AG08395 (cell line): Measurements from ENCODE around the gene RNASE3.
"Not testable (repeated sequence)": the region's sequence is repeated elsewhere in the genome, so short reads cannot be mapped to it uniquely, and the experiment has no call there.

ENCODE experiments used
- DNase-seq: peaks from one replicate; pipeline ENCODE4 v3.0.0; 2012; ENCODE audit warnings: mixed read lengths, low spot score

Gene RNASE3

GRCh38 chr14:20919038-20919756, 28.0 kb downstream of the RNASE3 start:
- not testable (repeated sequence) for DNase-seq

GRCh38 chr14:20923766-20924297, 32.6 kb downstream of the RNASE3 start:
- DNase-seq: not testable (repeated sequence)

- peak; percentile 31 for DNase-seq
These were observed 43.1 kb downstream of the RNASE3 start for GRCh38 chr14:20934148-20934762.

GRCh38 chr14:20935303-20935984, 44.3 kb downstream of the RNASE3 start:
- DNase-seq: no peak
